GM12878 (cell line): ENCODE data around the gene WWTR1. TPM values are rescaled to one million over a fixed set of nuclear protein-coding genes. Genes with fewer than 3 reads are reported as not detected.

Experiments used
- ATAC-seq: fragments of 200-7000 bp; cut with Tn5 transposase; 3 replicates; pipeline ENCODE4 v1.9.1; 2020; ENCODE audit warnings: mild to moderate bottlenecking, moderate library complexity
- BruUV-seq: library from RNA; stranded (reverse); fragments of 400-500 nt; replicated peaks from 2 replicates; lab custom pipeline; 2021; lab: Mats Ljungman, UMichigan
- CTCF ChIA-PET: fragments of 300-600 bp; sonication (Branson Sonifier 250); formaldehyde crosslinking; extraction: SDS; loops from one replicate; lab custom pipeline; 2021; ENCODE audit warnings: inconsistent platforms; lab: Yijun Ruan, JAX
- POLR2A ChIA-PET: fragments of 350-600 bp; formaldehyde crosslinking; extraction: SDS; loops from one replicate; lab custom pipeline; 2021; ENCODE audit warnings: inconsistent platforms; lab: Charles Lee
- RAD21 ChIA-PET: fragments of 300-600 bp; sonication (Branson Sonifier 250); formaldehyde crosslinking; loops from one replicate; lab custom pipeline; 2023; ENCODE audit warnings: antibody characterized with exemption; ENCODE audit not compliant: unreplicated experiment; lab: Charles Lee
- SMC1A ChIA-PET: fragments of 300-600 bp; sonication (Branson Sonifier 250); formaldehyde crosslinking; loops from one replicate; lab custom pipeline; 2023; ENCODE audit not compliant: unreplicated experiment, uncharacterized antibody; lab: Charles Lee
- DNase-seq: peaks from one replicate; pipeline ENCODE4 v3.0.0-alpha.2; 2011; ENCODE audit warnings: low read depth, low spot score
- FAIRE-seq: peaks from 3 replicates; lab custom pipeline; 2011; peaks lifted over from hg19 to GRCh38; lab: Jason Lieb, UNC
- H2AFZ ChIP-seq: 2 replicates; pipeline ENCODE4 v1.6.0; 2011; ENCODE audit warnings: low read depth, low read length, control low read depth; ENCODE audit not compliant: control insufficient read depth
- H3K27ac ChIP-seq: 2 replicates; pipeline ENCODE4 v1.5.1; 2011; ENCODE audit warnings: control low read depth; ENCODE audit not compliant: control insufficient read depth, insufficient read depth
- H3K27me3 ChIP-seq, 2 experiments: replicated peaks in 1 of 2; 2 replicates each; pipeline versions ENCODE4 v1.6.0 to v1.6.1; 2011; ENCODE audit warnings: low read length in 1 of 2; ENCODE audit not compliant: control insufficient read depth in 2 of 2, insufficient read depth in 2 of 2
- H3K36me3 ChIP-seq, 2 experiments: 2 replicates each; pipeline ENCODE4 v1.5.1; 2011; ENCODE audit warnings: low read length in 1 of 2; ENCODE audit not compliant: control insufficient read depth in 2 of 2, insufficient read depth in 2 of 2
- H3K4me1 ChIP-seq: 2 replicates; pipeline ENCODE4 v1.6.1; 2011; ENCODE audit warnings: mild to moderate bottlenecking, low read length, moderate library complexity, mixed read lengths; ENCODE audit not compliant: control insufficient read depth, insufficient read depth
- H3K4me2 ChIP-seq: 2 replicates; pipeline ENCODE4 v1.6.0; 2011; ENCODE audit warnings: control low read depth; ENCODE audit not compliant: control insufficient read depth, insufficient read depth
- H3K4me3 ChIP-seq: fragments of 200-600 bp; sonication (generic); 2 replicates; pipeline ENCODE4 v1.5.1; 2016
- H3K79me2 ChIP-seq: 2 replicates; pipeline ENCODE4 v1.6.0; 2011; ENCODE audit warnings: low read length; ENCODE audit not compliant: control insufficient read depth, insufficient read depth
- H3K9ac ChIP-seq: 2 replicates; pipeline ENCODE4 v1.8.0; 2011; ENCODE audit warnings: low read length, control low read depth, mixed read lengths; ENCODE audit not compliant: control insufficient read depth, insufficient read depth
- H3K9me3 ChIP-seq: replicated peaks from 3 replicates; pipeline ENCODE4 v1.5.1; 2011; ENCODE audit warnings: mild to moderate bottlenecking, low read length; ENCODE audit not compliant: control insufficient read depth, insufficient read depth
- H4K20me1 ChIP-seq: 2 replicates; pipeline ENCODE4 v1.6.0; 2011; ENCODE audit not compliant: control insufficient read depth, insufficient read depth
- NR2F1 ChIP-seq: fragments of 450-650 bp; conservative IDR thresholded peaks from 2 replicates; pipeline ENCODE4 v1.6.1; 2017; ENCODE audit warnings: mild to moderate bottlenecking
- TCF3 ChIP-seq: IDR thresholded peaks from 2 replicates; pipeline ENCODE4 v1.6.1; 2012; ENCODE audit warnings: low read depth, mild to moderate bottlenecking, low read length, borderline replicate concordance; ENCODE audit not compliant: insufficient read depth
- ZNF274 ChIP-seq: IDR thresholded peaks from one replicate; pipeline ENCODE4 v1.8.0; 2011; ENCODE audit not compliant: insufficient read length, insufficient read depth
- WGBS: methylation state at CpG from one replicate; pipeline ENCODE4 v1.1.6; 2016; ENCODE audit warnings: low lambda C conversion rate; ENCODE audit not compliant: insufficient replicate concordance, insufficient coverage; ENCODE audit errors: missing lambda C conversion rate; 5-methylcytosine and 5-hydroxymethylcytosine counted together
- in situ Hi-C: fragments of 300-500 bp; cut with MboI; formaldehyde crosslinking; loops from 9 replicates; pipeline ENCODE4 v1.14.3; 2018; ENCODE audit warnings: mixed read lengths
- intact Hi-C: fragments of 100-400 bp; cut with micrococcal nuclease; formaldehyde crosslinking; loops from one replicate; pipeline ENCODE4 v1.14.2; 2022; ENCODE audit not compliant: unreplicated experiment
- polyA plus RNA-seq, 11 experiments: library from polyadenylated mRNA; depleted of rRNA in 4 of 11; unstranded in 6 of 11; stranded (reverse) in 5 of 11; fragments of >200 nt; fragmentation: Nextera tagmentation in 4 of 11; fragmentation: Illumina TruSeq in 1 of 11; extraction: Ambion mirVana in 4 of 11; extraction: Trizol in 1 of 11; gene quantifications; 1 replicate in 1 of 11; 2 replicates in 10 of 11; pipeline versions ENCODE4 v1.2.1 to v1.2.3, GENCODE V29; 2011 to 2016; ENCODE audit warnings: inconsistent platforms in 2 of 11, missing spikeins in 2 of 11, low read depth in 1 of 11
- small RNA-seq: library from RNA; depleted of rRNA; stranded (forward); fragments of <200 nt; gene quantifications from one replicate; pipeline ENCODE3, GENCODE V24; 2014
- total RNA-seq, 4 experiments: library from RNA; depleted of rRNA in 3 of 4; stranded (reverse); fragments of >200 nt in 3 of 4; fragmentation: Illumina TruSeq in 1 of 4; extraction: Trizol in 1 of 4; gene quantifications; 2 replicates each; pipeline versions ENCODE4 v1.2.1 to v1.2.3, GENCODE V29; 2013 to 2021

The WWTR1 gene
- total and polyA plus RNA-seq, 10 of the 15 experiments (the other 5 are each of a cell fraction or from before 2014, with no cell fraction given): 2.5 to 18.5 (median 5.8) TPM

- RAD21 ChIA-PET: interaction anchor here (0.5 to 1.1 kb wide), 3 partner anchors 26 to 459 kb away, joined by 3 to 5 read pairs (median 3); no protein-coding TSS in a partner anchor
- Histone ChIP-seq H3K27ac (no peak overlapping the region), H3K9me3 (no peaks in the 10 kb centered on the region), H3K4me2 (peak overlapping the region; percentile 49; the same call in 1 of the 2 replicates), H3K9ac (no peak overlapping the region), H3K27me3 (no peaks in the 10 kb centered on the region), H3K4me3 (no peak overlapping the region; the same call in 1 of the 2 replicates), H4K20me1 (no peaks in the 10 kb centered on the region), H3K4me1 (peaks cover 6% of the 10 kb centered on the region; the same call in 1 of the 2 replicates), H2AFZ (peak overlapping the region; percentile 3), H3K79me2 (no peaks in the 10 kb centered on the region), H3K36me3 (no peaks in the 10 kb centered on the region)
- no TSS peak for BruUV-seq
- TF ChIP-seq TCF3 (0 out of 2 replicates have a peak, but pooled peaks have one; percentile 13), ZNF274 (no peak), NR2F1 (peak; percentile 30; the same call in 1 of the 2 replicates)
- CTCF ChIA-PET: interaction anchor here (0.6 to 5.8 kb wide), 3 partner anchors 11 to 411 kb away, joined by 3 to 31 read pairs (median 3); no protein-coding TSS in a partner anchor
- intact Hi-C loops: no loop called here
- WGBS: 88% methylated on average over 2 of the region's 2 CpGs
- SMC1A ChIA-PET: interaction anchor here (0.8 to 4.4 kb wide), 3 partner anchors 11 to 74 kb away, joined by 3 to 19 read pairs (median 3); no protein-coding TSS in a partner anchor
- FAIRE-seq (no peak), ATAC-seq (peak; percentile 89), DNase-seq (peak; percentile 51)
- in situ Hi-C loops: no loop called here
- POLR2A ChIA-PET: interaction anchor here (1.0 kb wide), 1 partner anchor 17 kb away, joined by 6 read pairs; no protein-coding TSS in a partner anchor
These were observed 189.2 kb downstream of the WWTR1 start for GRCh38 chr3:149468504-149469212.

Small RNAs within 50 kb of the gene (small RNA-seq; reads per million reads assigned to genes)
- gene RNU6-1098P: not detected

Other genes starting within 250 kb of the WWTR1 start
- gene TM4SF4, start 183.3 kb downstream of the WWTR1 start, total RNA-seq (2014; rRNA removed): not detected in 2 replicates
- gene TM4SF4, start 183.3 kb downstream of the WWTR1 start, total RNA-seq (2014; rRNA removed; fragmentation: Illumina TruSeq; extraction: Trizol): not detected in 2 replicates
- gene TM4SF4, start 183.3 kb downstream of the WWTR1 start, total RNA-seq (2021): 1.3 and 1.7 TPM in 2 replicates
- not detected in 2 replicates for gene TM4SF4, start 183.3 kb downstream of the WWTR1 start, polyA plus RNA-seq (2011; rRNA removed)
- gene TM4SF4, start 183.3 kb downstream of the WWTR1 start, polyA plus RNA-seq (2014; fragmentation: Illumina TruSeq; extraction: Trizol): not detected in 2 replicates
- under 1 TPM in 1 of 2 experiments, not detected in 1; 0.06 TPM for gene TM4SF4, start 183.3 kb downstream of the WWTR1 start, polyA plus RNA-seq (2014; fragmentation: Nextera tagmentation; extraction: Ambion mirVana)
- gene TM4SF4, start 183.3 kb downstream of the WWTR1 start, polyA plus RNA-seq (2014; rRNA removed): not detected in 2 replicates
- not detected for gene TM4SF4, start 183.3 kb downstream of the WWTR1 start, polyA plus RNA-seq (2016; fragmentation: Nextera tagmentation; extraction: Ambion mirVana)
- 27.3 and 30.5 TPM in 2 replicates for gene COMMD2, start 94.5 kb upstream of the WWTR1 start, total RNA-seq (2014; rRNA removed)
- gene COMMD2, start 94.5 kb upstream of the WWTR1 start, total RNA-seq (2014; rRNA removed; fragmentation: Illumina TruSeq; extraction: Trizol): 27.0 and 27.9 TPM in 2 replicates
- gene COMMD2, start 94.5 kb upstream of the WWTR1 start, total RNA-seq (2021): 34.6 and 36.3 TPM in 2 replicates
- 46.8 and 65.7 TPM in 2 replicates for gene COMMD2, start 94.5 kb upstream of the WWTR1 start, polyA plus RNA-seq (2011; rRNA removed)
- 54.9 and 70.4 TPM in 2 replicates for gene COMMD2, start 94.5 kb upstream of the WWTR1 start, polyA plus RNA-seq (2014; fragmentation: Illumina TruSeq; extraction: Trizol)
- 10 to 100 TPM; 59.4 to 97.0 TPM for gene COMMD2, start 94.5 kb upstream of the WWTR1 start, polyA plus RNA-seq (2014; fragmentation: Nextera tagmentation; extraction: Ambion mirVana)
- gene COMMD2, start 94.5 kb upstream of the WWTR1 start, polyA plus RNA-seq (2014; rRNA removed): 18.6 and 23.0 TPM in 2 replicates
- 10 to 100 TPM; 61.1 to 65.7 TPM for gene COMMD2, start 94.5 kb upstream of the WWTR1 start, polyA plus RNA-seq (2016; fragmentation: Nextera tagmentation; extraction: Ambion mirVana)
- not detected in 2 replicates for gene ANKUB1, start 134.5 kb upstream of the WWTR1 start, total RNA-seq (2014; rRNA removed)
- gene ANKUB1, start 134.5 kb upstream of the WWTR1 start, total RNA-seq (2014; rRNA removed; fragmentation: Illumina TruSeq; extraction: Trizol): not detected in 2 replicates
- gene ANKUB1, start 134.5 kb upstream of the WWTR1 start, total RNA-seq (2021): not detected in 2 replicates
- 0.08 TPM in 1 of 2 replicates, not detected in the other for gene ANKUB1, start 134.5 kb upstream of the WWTR1 start, polyA plus RNA-seq (2011; rRNA removed)
- not detected in 2 replicates for gene ANKUB1, start 134.5 kb upstream of the WWTR1 start, polyA plus RNA-seq (2014; fragmentation: Illumina TruSeq; extraction: Trizol)
- not detected for gene ANKUB1, start 134.5 kb upstream of the WWTR1 start, polyA plus RNA-seq (2014; fragmentation: Nextera tagmentation; extraction: Ambion mirVana)
- gene ANKUB1, start 134.5 kb upstream of the WWTR1 start, polyA plus RNA-seq (2014; rRNA removed): not detected in 2 replicates
- gene ANKUB1, start 134.5 kb upstream of the WWTR1 start, polyA plus RNA-seq (2016; fragmentation: Nextera tagmentation; extraction: Ambion mirVana): not detected
- gene RNF13, start 155.2 kb upstream of the WWTR1 start, total RNA-seq (2014; rRNA removed): 31.3 and 32.3 TPM in 2 replicates
- 34.6 and 37.8 TPM in 2 replicates for gene RNF13, start 155.2 kb upstream of the WWTR1 start, total RNA-seq (2014; rRNA removed; fragmentation: Illumina TruSeq; extraction: Trizol)
- 22.3 and 24.8 TPM in 2 replicates for gene RNF13, start 155.2 kb upstream of the WWTR1 start, total RNA-seq (2021)
- 45.9 and 80.0 TPM in 2 replicates for gene RNF13, start 155.2 kb upstream of the WWTR1 start, polyA plus RNA-seq (2011; rRNA removed)
- 27.2 and 35.5 TPM in 2 replicates for gene RNF13, start 155.2 kb upstream of the WWTR1 start, polyA plus RNA-seq (2014; fragmentation: Illumina TruSeq; extraction: Trizol)
- gene RNF13, start 155.2 kb upstream of the WWTR1 start, polyA plus RNA-seq (2014; fragmentation: Nextera tagmentation; extraction: Ambion mirVana): 10 to 100 TPM; 38.7 to 45.9 TPM
- gene RNF13, start 155.2 kb upstream of the WWTR1 start, polyA plus RNA-seq (2014; rRNA removed): 12.2 and 18.9 TPM in 2 replicates
- gene RNF13, start 155.2 kb upstream of the WWTR1 start, polyA plus RNA-seq (2016; fragmentation: Nextera tagmentation; extraction: Ambion mirVana): 10 to 100 TPM; 54.9 to 73.4 TPM